ENCODE measurements around the gene MPI. TPM values are rescaled to one million over a fixed set of nuclear protein-coding genes. Genes with fewer than 3 reads are reported as not detected.
A peak's percentile ranks its signal among the peaks of the same experiment; 100 is the strongest.

MPI gene
- total RNA-seq, 1 donor from 2014 or later: 28.2 TPM

GRCh38 chr15:74864296-74864695, 25.5 kb upstream of the MPI start:
- TF ChIP-seq, protein P1, sequence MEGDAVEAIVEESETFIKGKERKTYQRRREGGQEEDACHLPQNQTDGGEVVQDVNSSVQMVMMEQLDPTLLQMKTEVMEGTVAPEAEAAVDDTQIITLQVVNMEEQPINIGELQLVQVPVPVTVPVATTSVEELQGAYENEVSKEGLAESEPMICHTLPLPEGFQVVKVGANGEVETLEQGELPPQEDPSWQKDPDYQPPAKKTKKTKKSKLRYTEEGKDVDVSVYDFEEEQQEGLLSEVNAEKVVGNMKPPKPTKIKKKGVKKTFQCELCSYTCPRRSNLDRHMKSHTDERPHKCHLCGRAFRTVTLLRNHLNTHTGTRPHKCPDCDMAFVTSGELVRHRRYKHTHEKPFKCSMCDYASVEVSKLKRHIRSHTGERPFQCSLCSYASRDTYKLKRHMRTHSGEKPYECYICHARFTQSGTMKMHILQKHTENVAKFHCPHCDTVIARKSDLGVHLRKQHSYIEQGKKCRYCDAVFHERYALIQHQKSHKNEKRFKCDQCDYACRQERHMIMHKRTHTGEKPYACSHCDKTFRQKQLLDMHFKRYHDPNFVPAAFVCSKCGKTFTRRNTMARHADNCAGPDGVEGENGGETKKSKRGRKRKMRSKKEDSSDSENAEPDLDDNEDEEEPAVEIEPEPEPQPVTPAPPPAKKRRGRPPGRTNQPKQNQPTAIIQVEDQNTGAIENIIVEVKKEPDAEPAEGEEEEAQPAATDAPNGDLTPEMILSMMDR (IDR thresholded peaks at IDR 0.05): no peak
- Mint-ChIP-seq H3K27me3 (ENCODE audit: low read depth) (no peaks in the 10 kb centered on the region), H3K36me3 (ENCODE audit: low read depth) (peaks cover 2% of the 10 kb centered on the region), H3K27ac (ENCODE audit: unreplicated experiment) (peak overlapping the region; percentile 19), H3K4me1 (ENCODE audit: low read depth) (peaks cover 52% of the 10 kb centered on the region), H3K4me3 (ENCODE audit: unreplicated experiment) (no peak overlapping the region), H3K9me3 (ENCODE audit: low read depth) (no peaks in the 10 kb centered on the region)
- no peak for DNase-seq (ENCODE audit: low spot score)

GRCh38 chr15:74865316-74865715, 24.5 kb upstream of the MPI start:
- Mint-ChIP-seq H3K9me3 (ENCODE audit: low read depth) (no peaks in the 10 kb centered on the region), H3K27ac (ENCODE audit: unreplicated experiment) (peak overlapping the region; percentile 91), H3K36me3 (ENCODE audit: low read depth) (peaks cover 2% of the 10 kb centered on the region), H3K27me3 (ENCODE audit: low read depth) (no peaks in the 10 kb centered on the region), H3K4me3 (ENCODE audit: unreplicated experiment) (no peak overlapping the region), H3K4me1 (ENCODE audit: low read depth) (peaks cover 62% of the 10 kb centered on the region)
- TF ChIP-seq, protein P1 (IDR thresholded peaks at IDR 0.05): no peak
- DNase-seq (ENCODE audit: low spot score): no peak

GRCh38 chr15:74866090-74866489, 23.8 kb upstream of the MPI start:
- Mint-ChIP-seq H3K36me3 (ENCODE audit: low read depth) (peaks cover 2% of the 10 kb centered on the region), H3K4me1 (ENCODE audit: low read depth) (peaks cover 69% of the 10 kb centered on the region), H3K27me3 (ENCODE audit: low read depth) (no peaks in the 10 kb centered on the region), H3K9me3 (ENCODE audit: low read depth) (no peaks in the 10 kb centered on the region), H3K4me3 (ENCODE audit: unreplicated experiment) (no peak overlapping the region), H3K27ac (ENCODE audit: unreplicated experiment) (peak overlapping the region; percentile 91)
- DNase-seq (ENCODE audit: low spot score): no peak
- TF ChIP-seq, protein P1 (IDR thresholded peaks at IDR 0.05): no peak

DNA sequence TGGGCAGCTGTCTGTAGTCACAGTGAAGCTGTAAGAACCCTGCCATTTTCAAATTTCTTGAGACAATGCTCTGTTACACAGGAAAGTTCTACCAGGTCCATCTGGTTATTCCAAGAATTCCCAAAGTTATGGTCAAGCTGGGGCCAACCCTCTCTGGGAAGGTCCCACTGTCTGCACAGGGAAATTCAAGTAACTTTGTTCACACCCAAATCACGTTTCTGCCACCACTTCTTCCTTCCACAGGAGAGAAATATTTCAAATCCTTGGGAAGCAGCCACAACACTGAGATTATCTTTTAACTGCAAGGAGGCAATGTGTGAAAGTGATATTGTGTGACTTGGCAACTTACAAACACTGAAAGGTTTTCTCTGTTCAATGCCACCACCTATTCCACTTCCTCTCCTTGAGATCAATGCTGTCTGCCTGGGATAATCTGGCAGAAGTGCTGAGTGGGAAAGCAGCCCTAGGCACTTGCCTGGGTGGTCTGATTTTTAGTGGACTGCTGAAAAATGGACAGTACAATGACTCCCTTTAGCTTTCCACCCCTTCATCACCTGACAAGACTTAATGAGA, 22.3 kb upstream of the MPI start:
- Mint-ChIP-seq H3K4me1 (ENCODE audit: low read depth) (peaks cover 80% of the 10 kb centered on the region), H3K27ac (ENCODE audit: unreplicated experiment) (peak overlapping the region; percentile 64), H3K9me3 (ENCODE audit: low read depth) (no peaks in the 10 kb centered on the region), H3K36me3 (ENCODE audit: low read depth) (peaks cover 2% of the 10 kb centered on the region), H3K4me3 (ENCODE audit: unreplicated experiment) (no peak overlapping the region), H3K27me3 (ENCODE audit: low read depth) (no peaks in the 10 kb centered on the region)
- no peak for DNase-seq (ENCODE audit: low spot score)
- TF ChIP-seq, protein P1 (IDR thresholded peaks at IDR 0.05): no peak

DNA sequence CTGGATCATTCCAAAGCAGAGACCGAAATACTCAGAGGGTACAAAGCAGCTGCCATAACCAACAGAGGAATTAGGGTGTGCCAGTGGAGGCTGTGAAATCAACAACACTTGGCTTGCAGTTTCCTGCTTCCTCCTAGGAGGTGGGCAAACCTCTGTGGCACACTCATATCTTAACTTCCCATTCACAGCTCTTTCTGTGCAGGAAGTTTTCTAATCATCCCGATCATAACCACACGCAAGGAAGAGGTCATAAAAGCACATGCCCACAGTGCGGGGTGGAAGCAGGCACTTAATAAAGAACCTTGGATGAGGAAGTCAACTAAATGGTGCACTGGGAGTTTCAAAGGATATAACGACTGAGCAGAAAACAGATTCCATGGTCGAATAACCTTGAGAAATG, 21.8 kb upstream of the MPI start:
- DNase-seq (ENCODE audit: low spot score): no peak
- H3K27ac Mint-ChIP-seq (ENCODE audit: unreplicated experiment): peak overlapping the region; percentile 64
- peaks cover 2% of the 10 kb centered on the region for H3K36me3 Mint-ChIP-seq (ENCODE audit: low read depth)
- peaks cover 84% of the 10 kb centered on the region for H3K4me1 Mint-ChIP-seq (ENCODE audit: low read depth)
- H3K9me3 Mint-ChIP-seq (ENCODE audit: low read depth): no peaks in the 10 kb centered on the region
- H3K27me3 Mint-ChIP-seq (ENCODE audit: low read depth): no peaks in the 10 kb centered on the region
- TF ChIP-seq, protein P1 (IDR thresholded peaks at IDR 0.05): no peak
- no peak overlapping the region for H3K4me3 Mint-ChIP-seq (ENCODE audit: unreplicated experiment)
